ENCODE data around the gene DHFR.
A peak's percentile ranks its signal among the peaks of the same experiment; 100 is the strongest.

Gene DHFR

GRCh38 chr5:80695666-80696065, 40.9 kb upstream of the DHFR start:
- TF ChIP-seq CTCF (conservative IDR thresholded peaks at IDR 0.05), result no peak
- TF ChIP-seq ZFX (IDR thresholded peaks at IDR 0.05), result no peak
- no peak overlapping the region for H3K27ac ChIP-seq

DNA sequence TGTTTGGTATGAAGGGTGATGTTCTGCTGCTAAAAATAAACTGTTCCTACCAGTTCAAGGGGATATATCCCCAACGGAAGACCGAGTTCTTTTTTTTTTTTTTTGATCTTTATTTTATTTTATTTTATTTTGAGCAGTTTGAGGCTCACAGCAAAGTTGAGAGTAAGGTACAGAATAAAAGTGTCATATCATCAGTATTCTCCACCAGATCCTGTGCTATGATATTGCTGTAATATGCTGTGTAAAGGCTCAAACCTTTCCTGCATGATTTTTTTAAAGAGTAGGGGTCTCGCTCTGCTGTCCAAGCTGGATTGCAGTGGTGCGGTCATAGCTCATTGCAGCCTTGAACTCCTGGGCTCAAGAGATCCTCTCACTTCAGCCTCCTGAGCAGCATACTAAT, 34.8 kb upstream of the DHFR start:
- no peak overlapping the region for H3K27ac ChIP-seq
- TF ChIP-seq CTCF (conservative IDR thresholded peaks at IDR 0.05), result no peak
- no peak for TF ChIP-seq ZFX (IDR thresholded peaks at IDR 0.05)

DNA sequence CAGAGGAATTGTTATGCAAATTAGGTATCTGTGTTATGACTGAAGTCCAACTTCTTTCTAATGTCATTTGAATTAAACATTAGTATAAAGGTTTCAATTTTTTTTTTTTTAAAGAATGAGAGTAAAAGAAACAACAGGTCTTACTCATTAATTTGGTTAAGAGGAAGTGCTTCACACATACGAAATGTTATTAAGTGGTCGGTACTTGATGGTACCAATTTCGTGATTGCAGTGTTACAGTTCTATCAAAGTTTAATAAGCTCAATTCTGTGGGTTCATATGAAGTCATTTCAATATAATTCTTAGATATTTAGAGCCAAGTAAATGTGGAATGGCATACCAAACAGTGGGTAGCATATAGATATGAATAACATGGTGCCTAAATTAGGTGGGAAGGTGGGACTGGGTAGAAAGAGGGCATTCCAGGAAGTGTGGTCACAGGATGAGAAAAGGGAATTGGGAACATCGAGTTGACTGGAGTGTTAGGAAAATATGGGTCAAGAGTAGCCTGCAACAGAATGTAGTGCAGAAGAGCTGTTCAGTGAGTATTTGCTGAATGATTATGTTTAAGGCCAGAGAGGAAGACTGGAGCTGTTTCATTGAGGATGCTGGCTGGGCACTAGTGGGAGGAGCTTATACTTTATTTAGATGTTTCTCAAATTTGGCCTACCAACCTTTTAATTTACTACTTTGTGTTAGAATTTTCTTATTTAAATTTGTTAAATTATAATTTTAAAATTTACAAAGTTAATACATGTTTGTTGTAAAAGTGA, 34.1 kb upstream of the DHFR start:
- TF ChIP-seq ZFX (IDR thresholded peaks at IDR 0.05), result no peak
- TF ChIP-seq CTCF (conservative IDR thresholded peaks at IDR 0.05), result no peak
- H3K27ac ChIP-seq, result no peak overlapping the region

GRCh38 chr5:80686757-80687156, 32.0 kb upstream of the DHFR start:
- no peak overlapping the region for H3K27ac ChIP-seq
- TF ChIP-seq CTCF (conservative IDR thresholded peaks at IDR 0.05) (peak; percentile 75), ZFX (IDR thresholded peaks at IDR 0.05) (no peak)

- no peak overlapping the region for H3K27ac ChIP-seq
- TF ChIP-seq ZFX (IDR thresholded peaks at IDR 0.05), result no peak
- TF ChIP-seq CTCF (conservative IDR thresholded peaks at IDR 0.05), result no peak
Observed at GRCh38 chr5:80676706-80677105, 21.9 kb upstream of the DHFR start.

GRCh38 chr5:80672140-80672736, 17.5 kb upstream of the DHFR start:
- TF ChIP-seq ZFX (IDR thresholded peaks at IDR 0.05) (no peak), CTCF (conservative IDR thresholded peaks at IDR 0.05) (peak; percentile 94)
- H3K27ac ChIP-seq, result no peak overlapping the region
